NCI-H226 (cell line): ENCODE results near the gene SLC8A1.
A peak's percentile ranks its signal among the peaks of the same experiment; 100 is the strongest.

Experiments used
- DNase-seq: peaks from one replicate; pipeline ENCODE4 v3.0.0-alpha.2; 2015

The SLC8A1 gene

GRCh38 chr2:40220177-40220925 is 231.5 kb downstream of the SLC8A1 start:
- DNase-seq: peak; percentile 59

- no peak for DNase-seq
Observed at GRCh38 chr2:40219141-40219540, 232.7 kb downstream of the SLC8A1 start.

- no peak for DNase-seq
Observed at GRCh38 chr2:40218679-40219078, 233.2 kb downstream of the SLC8A1 start.

GRCh38 chr2:40213619-40214018 is 238.3 kb downstream of the SLC8A1 start:
- no peak for DNase-seq

- peak; percentile 67 for DNase-seq
Observed at GRCh38 chr2:40213071-40213470, 238.8 kb downstream of the SLC8A1 start.

GRCh38 chr2:40210968-40211353 is 240.9 kb downstream of the SLC8A1 start:
- DNase-seq: no peak

- DNase-seq: no peak
Observed at GRCh38 chr2:40210344-40210967, 241.4 kb downstream of the SLC8A1 start.

GRCh38 chr2:40209761-40210160 is 242.1 kb downstream of the SLC8A1 start:
- DNase-seq: no peak

GRCh38 chr2:40208463-40208862 is 243.4 kb downstream of the SLC8A1 start:
- no peak for DNase-seq

GRCh38 chr2:40204268-40204667 is 247.6 kb downstream of the SLC8A1 start:
- DNase-seq: no peak

- no peak for DNase-seq
Observed at GRCh38 chr2:40202798-40203400, 249.0 kb downstream of the SLC8A1 start.

- no peak for DNase-seq
Observed at GRCh38 chr2:40201425-40201824, 250.5 kb downstream of the SLC8A1 start.

- DNase-seq: no peak
Observed at GRCh38 chr2:40200366-40200915, 251.4 kb downstream of the SLC8A1 start.

GRCh38 chr2:40199771-40200170 is 252.1 kb downstream of the SLC8A1 start:
- no peak for DNase-seq

- no peak for DNase-seq
Observed at GRCh38 chr2:40197121-40197520, 254.8 kb downstream of the SLC8A1 start.

- DNase-seq: no peak
Observed at GRCh38 chr2:40193670-40194026, 258.2 kb downstream of the SLC8A1 start.

GRCh38 chr2:40192864-40193669 is 258.8 kb downstream of the SLC8A1 start:
- DNase-seq: no peak

GRCh38 chr2:40190457-40190856 is 261.4 kb downstream of the SLC8A1 start:
- DNase-seq: no peak

- DNase-seq: no peak
Observed at GRCh38 chr2:40189881-40190280, 262.0 kb downstream of the SLC8A1 start.

- no peak for DNase-seq
Observed at GRCh38 chr2:40187054-40187453, 264.8 kb downstream of the SLC8A1 start.

GRCh38 chr2:40184551-40184950 is 267.3 kb downstream of the SLC8A1 start:
- no peak for DNase-seq

GRCh38 chr2:40181855-40182254 is 270.0 kb downstream of the SLC8A1 start:
- DNase-seq: no peak

- DNase-seq: no peak
Observed at GRCh38 chr2:40179801-40180200, 272.1 kb downstream of the SLC8A1 start.
